Measurements from ENCODE around the gene CDCA4.

The CDCA4 gene

DNA sequence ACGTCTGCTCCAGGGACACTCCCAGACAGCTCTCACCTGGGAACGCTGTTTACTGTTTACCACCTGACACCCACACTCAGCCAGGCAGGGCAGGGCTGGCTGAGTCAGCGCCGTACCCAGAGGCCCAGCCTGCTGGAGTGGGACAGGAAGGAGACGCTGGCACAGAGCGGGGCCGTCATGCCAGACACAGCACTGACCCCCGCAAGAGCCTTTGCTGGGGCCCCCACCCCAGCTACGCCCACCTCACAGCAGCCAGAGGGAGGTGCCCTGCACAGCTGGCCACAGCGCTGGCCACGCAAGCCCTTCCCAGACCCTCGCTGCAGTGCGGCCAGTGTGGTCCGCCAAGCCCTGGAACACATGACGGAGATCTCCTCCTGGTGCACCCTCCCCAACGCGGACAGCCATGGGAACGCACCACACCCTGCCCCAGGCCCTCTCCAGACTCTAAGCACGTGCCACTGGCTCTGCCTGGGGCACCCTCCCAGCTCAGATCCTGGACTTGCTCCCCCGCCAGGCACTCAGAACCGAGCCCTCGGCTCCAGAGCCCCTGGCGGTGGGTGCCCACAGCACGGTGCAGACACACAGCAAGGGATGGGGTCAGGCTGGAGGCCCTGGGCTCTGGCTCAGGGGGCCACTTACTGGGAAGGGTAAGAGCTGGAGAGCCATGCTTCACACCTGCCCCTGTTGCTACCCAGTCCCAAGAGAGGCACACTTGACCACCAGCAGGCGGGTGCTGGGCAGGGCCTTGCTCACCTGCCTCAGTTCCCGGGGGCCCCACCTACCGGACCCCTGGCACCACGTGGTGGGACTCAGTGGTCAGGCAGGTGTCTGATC is 48.4 kb downstream of the CDCA4 start:
- DNase-seq = no peak

DNA sequence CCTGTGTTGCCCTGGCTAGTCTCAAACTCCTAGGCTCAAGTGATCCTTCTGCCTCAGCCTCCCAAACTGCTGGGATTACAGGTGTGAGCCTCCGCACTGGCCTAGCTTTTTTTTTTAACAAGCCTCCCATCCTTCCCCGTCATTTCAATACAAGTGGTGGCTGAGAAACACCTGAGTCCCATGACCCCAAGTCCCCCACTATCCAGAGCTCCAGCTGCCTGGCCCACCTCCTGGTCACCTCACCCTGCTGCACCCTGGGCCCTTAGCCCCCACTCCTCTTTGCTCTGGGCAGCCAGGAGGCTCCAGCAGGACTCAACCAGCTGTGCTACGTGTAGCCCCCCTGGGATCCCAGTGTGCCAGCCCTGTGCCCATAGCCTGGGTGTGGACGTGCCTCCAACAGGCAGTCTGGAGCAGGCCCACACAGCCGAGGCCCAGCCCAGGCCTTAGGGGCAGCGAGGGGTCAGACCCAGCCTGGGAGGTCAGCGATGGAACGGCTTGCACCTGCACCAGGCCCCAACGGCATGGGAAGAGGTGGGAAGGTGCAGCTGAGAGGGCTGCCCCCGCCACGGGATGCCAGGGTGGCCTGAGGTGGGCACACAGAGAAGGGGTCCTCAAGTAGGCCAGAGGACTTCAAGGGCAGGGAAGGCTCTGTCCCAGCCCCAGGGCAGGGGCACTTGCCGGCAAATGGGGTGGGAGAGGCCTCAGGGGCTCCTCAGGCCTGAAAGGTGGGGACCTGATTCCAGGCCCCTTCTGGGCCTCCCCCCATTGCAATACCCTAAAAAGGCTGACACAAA is 49.2 kb downstream of the CDCA4 start:
- DNase-seq = no peak

- DNase-seq = no peak
Observed at GRCh38 chr14:104970231-104971068, 50.4 kb downstream of the CDCA4 start.

- DNase-seq = no peak
Observed at GRCh38 chr14:104969741-104970230, 51.1 kb downstream of the CDCA4 start.

GRCh38 chr14:104968541-104969401 is 52.1 kb downstream of the CDCA4 start:
- no peak for DNase-seq

DNA sequence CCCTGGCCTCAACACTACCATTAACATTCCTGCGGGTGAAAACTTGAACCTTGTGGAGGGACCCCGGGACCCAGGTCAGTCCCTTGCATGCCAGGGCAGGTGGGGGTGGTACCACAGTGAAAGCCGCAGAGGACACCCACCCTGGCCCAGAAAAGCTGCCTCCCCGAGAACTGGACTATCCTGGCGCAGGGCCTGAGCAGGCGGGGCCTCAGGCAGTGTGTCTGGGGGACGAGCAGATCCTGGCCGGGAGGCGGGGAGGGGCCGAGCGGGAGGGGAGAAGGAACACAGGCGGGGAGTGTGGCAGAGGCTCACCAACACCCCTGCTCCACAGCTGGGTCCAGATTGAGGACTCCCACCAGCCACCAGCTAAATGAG is 52.7 kb downstream of the CDCA4 start:
- peak; percentile 3 for DNase-seq

GRCh38 chr14:104967386-104968152 is 53.3 kb downstream of the CDCA4 start:
- no peak for DNase-seq

GRCh38 chr14:104966981-104967385 is 53.9 kb downstream of the CDCA4 start:
- no peak for DNase-seq

- no peak for DNase-seq
Observed at GRCh38 chr14:104966261-104966865, 54.5 kb downstream of the CDCA4 start.

GRCh38 chr14:104965561-104966231 is 55.2 kb downstream of the CDCA4 start:
- DNase-seq = no peak

DNA sequence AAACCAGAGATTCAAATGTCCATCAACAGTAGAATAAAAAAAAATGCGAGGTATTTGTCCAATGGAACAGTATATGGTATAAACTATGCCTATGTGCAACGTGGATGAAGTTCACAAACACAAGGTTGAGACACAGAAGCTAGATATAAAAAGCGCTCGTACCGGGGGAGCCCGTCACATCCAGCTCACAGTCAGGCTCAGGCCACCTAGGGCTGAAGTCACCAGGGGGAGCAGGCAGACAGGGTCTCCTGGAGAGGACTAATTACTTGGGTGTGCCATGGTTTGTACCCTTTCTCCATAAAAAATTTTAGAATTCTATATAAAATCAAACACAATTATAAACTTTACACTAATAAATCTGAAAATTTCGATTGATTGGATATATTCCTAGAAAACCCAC is 56.3 kb downstream of the CDCA4 start:
- DNase-seq = no peak

All from SHP77 treated with DMSO at 0.1 percent for 48 hours (cell line).